Right atrium auricular region (tissue), 2 donors: Measurements from ENCODE around the gene PCSK2. TPM values are rescaled to one million over a fixed set of nuclear protein-coding genes. Genes with fewer than 3 reads are reported as not detected.

Source experiments
- DNase-seq: peaks from one replicate; pipeline ENCODE4 v3.0.0-alpha.2; 2019; ENCODE audit warnings: low spot score
- H3K27ac ChIP-seq, 2 donors: fragments of 200-600 bp; sonication (generic); 1 replicate in 1 of 2; 2 replicates in 1 of 2; pipeline ENCODE4 v1.5.1; 2016 to 2019
- H3K27me3 ChIP-seq, 2 donors: fragments of 200-600 bp; sonication (generic); one replicate each; pipeline versions ENCODE4 v1.5.1 to v1.6.0; 2017 to 2019
- H3K36me3 ChIP-seq: fragments of 200-600 bp; sonication (generic); one replicate; pipeline ENCODE4 v1.5.1; 2016
- H3K4me1 ChIP-seq, 2 donors: fragments of 200-600 bp; sonication (generic); one replicate each; pipeline versions ENCODE4 v1.5.1 to v1.6.0; 2017 to 2019
- H3K4me3 ChIP-seq, 2 donors: fragments of 200-600 bp; sonication (generic); 1 replicate in 1 of 2; 2 replicates in 1 of 2; pipeline ENCODE4 v1.5.1; 2017 to 2019; ENCODE audit warnings: mild to moderate bottlenecking in 1 of 2, moderate library complexity in 1 of 2
- H3K9me3 ChIP-seq, 2 donors: fragments of 200-600 bp; sonication (generic); one replicate each; pipeline ENCODE4 v1.5.1; 2019
- CTCF ChIP-seq, 2 donors: fragments of 200-600 bp; sonication (generic); IDR thresholded peaks; one replicate each; pipeline ENCODE4 v1.5.1; 2019; ENCODE audit warnings: antibody characterized with exemption in 2 of 2
- total RNA-seq, 2 donors: library from RNA; depleted of rRNA; stranded (reverse); fragments of >200 nt; gene quantifications; one replicate each; pipeline ENCODE4 v1.1.0, GENCODE V29; 2016

PCSK2 gene
- total RNA-seq, 2 donors from 2014 or later = 1.6 to 2.6 TPM

GRCh38 chr20:17223553-17223952, 3.3 kb upstream of the PCSK2 start:
- Histone ChIP-seq H3K36me3 (no peaks in the 10 kb centered on the region), H3K4me3 (no peak overlapping the region), H3K27ac (no peak overlapping the region), H3K4me1 (peaks cover 0 to 8% of the 10 kb centered on the region in 2 donors), H3K27me3 (peaks cover 12 to 19% of the 10 kb centered on the region in 2 donors), H3K9me3 (no peaks in the 10 kb centered on the region)
- TF ChIP-seq CTCF (IDR thresholded peaks at IDR 0.05) = no peak
- DNase-seq = no peak

- Histone ChIP-seq H3K4me3 (peak overlapping the region; percentile 9 to 39), H3K27ac (no peak overlapping the region), H3K4me1 (peaks cover 0 to 8% of the 10 kb centered on the region in 2 donors), H3K27me3 (peaks cover 12 to 21% of the 10 kb centered on the region in 2 donors), H3K9me3 (no peaks in the 10 kb centered on the region), H3K36me3 (no peaks in the 10 kb centered on the region)
- DNase-seq = no peak
- TF ChIP-seq CTCF (IDR thresholded peaks at IDR 0.05) = no peak
These were observed 910 bp upstream of the PCSK2 start for GRCh38 chr20:17225851-17226409.

GRCh38 chr20:17227219-17227575, 357 bp downstream of the PCSK2 start:
- peak overlapping the region in 1 of 2 donors; percentile 39 for H3K4me3 ChIP-seq
- DNase-seq = no peak

GRCh38 chr20:17227669-17228623, 1.1 kb downstream of the PCSK2 start:
- Histone ChIP-seq H3K27ac (no peak overlapping the region), H3K27me3 (peaks cover 12 to 21% of the 10 kb centered on the region in 2 donors), H3K4me3 (peak overlapping the region in 1 of 2 donors; percentile 10), H3K36me3 (no peaks in the 10 kb centered on the region), H3K9me3 (no peaks in the 10 kb centered on the region), H3K4me1 (peaks cover 0 to 8% of the 10 kb centered on the region in 2 donors)
- no peak for DNase-seq
- no peak for TF ChIP-seq CTCF (IDR thresholded peaks at IDR 0.05)

More at GRCh38 chr20:17227219-17227575, 357 bp downstream of the PCSK2 start:
- Histone ChIP-seq H3K9me3 (no peaks in the 10 kb centered on the region), H3K36me3 (no peaks in the 10 kb centered on the region), H3K4me1 (peaks cover 0 to 8% of the 10 kb centered on the region in 2 donors), H3K27me3 (peaks cover 12 to 21% of the 10 kb centered on the region in 2 donors), H3K27ac (no peak overlapping the region)
- no peak for TF ChIP-seq CTCF (IDR thresholded peaks at IDR 0.05)

GRCh38 chr20:17228624-17229061, 1.8 kb downstream of the PCSK2 start:
- H3K27me3 ChIP-seq = peaks cover 12 to 21% of the 10 kb centered on the region in 2 donors

More at GRCh38 chr20:17228624-17229061, 1.8 kb downstream of the PCSK2 start:
- Histone ChIP-seq H3K9me3 (no peaks in the 10 kb centered on the region), H3K4me1 (peaks cover 0 to 8% of the 10 kb centered on the region in 2 donors), H3K36me3 (no peaks in the 10 kb centered on the region), H3K4me3 (peak overlapping the region in 1 of 2 donors; percentile 10), H3K27ac (no peak overlapping the region)
- no peak for TF ChIP-seq CTCF (IDR thresholded peaks at IDR 0.05)
- no peak for DNase-seq
